Mesendoderm (in vitro differentiated cells): ENCODE results near the gene JAZF1.

Experiments used
- DNase-seq: peaks from one replicate; pipeline ENCODE4 v3.0.0; 2013
- H2AK5ac ChIP-seq: 2 replicates; pipeline ENCODE4 v1.6.1; 2013; ENCODE audit warnings: low read length, inconsistent platforms
- H2BK120ac ChIP-seq: 2 replicates; pipeline ENCODE4 v1.6.1; 2013; ENCODE audit warnings: low read depth, mild to moderate bottlenecking, low read length, moderate library complexity, mixed read lengths
- H2BK15ac ChIP-seq: replicated peaks from 2 replicates; pipeline ENCODE4 v1.6.1; 2013; ENCODE audit warnings: low read depth, mild to moderate bottlenecking, moderate library complexity
- H2BK5ac ChIP-seq: 2 replicates; pipeline ENCODE4 v1.6.1; 2013; ENCODE audit warnings: low read length, inconsistent platforms
- H3K18ac ChIP-seq: 2 replicates; pipeline ENCODE4 v1.6.1; 2013; ENCODE audit warnings: mild to moderate bottlenecking, low read length, mixed read lengths
- H3K23ac ChIP-seq: one replicate; pipeline ENCODE4 v1.6.1; 2013; ENCODE audit warnings: low read length
- H3K27ac ChIP-seq: 2 replicates; pipeline ENCODE4 v1.5.1; 2013; ENCODE audit warnings: low read depth, mild to moderate bottlenecking, inconsistent platforms, low read length, moderate library complexity
- H3K27me3 ChIP-seq: 2 replicates; pipeline ENCODE4 v1.6.1; 2013; ENCODE audit warnings: low read length, control low read depth, mild to moderate bottlenecking, inconsistent platforms; ENCODE audit not compliant: insufficient read depth, poor library complexity
- H3K36me3 ChIP-seq: 2 replicates; pipeline ENCODE4 v1.6.1; 2013; ENCODE audit warnings: low read length, inconsistent platforms; ENCODE audit not compliant: control insufficient read depth, insufficient read depth
- H3K4ac ChIP-seq: one replicate; pipeline ENCODE4 v1.6.1; 2013; ENCODE audit warnings: low read depth, mild to moderate bottlenecking, low read length, moderate library complexity
- H3K4me1 ChIP-seq: 2 replicates; pipeline ENCODE4 v1.6.1; 2013; ENCODE audit warnings: low read depth, low read length, inconsistent platforms; ENCODE audit not compliant: control insufficient read depth
- H3K4me2 ChIP-seq: 2 replicates; pipeline ENCODE4 v1.6.1; 2013; ENCODE audit warnings: low read length
- H3K4me3 ChIP-seq: 2 replicates; pipeline ENCODE4 v1.5.1; 2013; ENCODE audit warnings: mild to moderate bottlenecking, low read length
- H3K56ac ChIP-seq: one replicate; pipeline ENCODE4 v1.6.1; 2013; ENCODE audit warnings: low read length
- H3K79me1 ChIP-seq: 2 replicates; pipeline ENCODE4 v1.6.1; 2013; ENCODE audit warnings: low read length, inconsistent platforms
- H3K79me2 ChIP-seq: 2 replicates; pipeline ENCODE4 v1.6.1; 2013; ENCODE audit warnings: mild to moderate bottlenecking, low read length; ENCODE audit not compliant: control insufficient read depth, insufficient read depth
- H3K9ac ChIP-seq: 2 replicates; pipeline ENCODE4 v1.6.1; 2013; ENCODE audit warnings: low read length, inconsistent platforms
- H4K5ac ChIP-seq: one replicate; pipeline ENCODE4 v1.6.1; 2013; ENCODE audit warnings: low read length
- H4K8ac ChIP-seq: one replicate; pipeline ENCODE4 v1.6.1; 2013; ENCODE audit warnings: low read depth, mild to moderate bottlenecking, control low read depth, low read length, moderate library complexity
- WGBS: extraction: QIAGEN DNeasy Blood & Tissue Kit; methylation state at CpG from one replicate; pipeline ENCODE4 v1.1.7; 2013; ENCODE audit warnings: low lambda C conversion rate, missing lambda C conversion rate; ENCODE audit not compliant: insufficient coverage; ENCODE audit errors: extremely low coverage; 5-methylcytosine and 5-hydroxymethylcytosine counted together

Gene JAZF1

DNA sequence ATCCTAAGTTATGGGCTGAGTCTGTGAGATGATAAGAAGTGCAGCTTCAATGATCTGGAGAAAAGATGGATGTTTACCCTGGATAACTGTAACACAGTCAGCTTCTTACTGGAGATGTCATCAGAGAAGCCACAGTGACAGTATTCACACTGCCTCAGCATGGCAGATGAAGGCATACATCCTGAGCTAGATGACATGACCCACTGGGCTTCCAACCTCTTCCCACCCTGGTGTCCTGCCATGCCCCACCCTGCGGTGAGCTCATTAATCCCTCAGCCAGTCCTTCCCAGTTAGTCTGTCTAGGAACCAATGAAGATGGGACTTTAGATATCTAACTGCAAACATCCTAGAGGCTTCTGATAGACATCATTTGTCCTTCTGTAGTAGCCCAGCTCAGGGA is 226.8 kb downstream of the JAZF1 start:
- Histone ChIP-seq H2BK15ac (no peak overlapping the region), H2AK5ac (no peak overlapping the region), H4K5ac (no peak overlapping the region), H3K79me2 (no peaks in the 10 kb centered on the region), H2BK5ac (no peak overlapping the region), H3K4ac (no peak overlapping the region), H3K27me3 (no peaks in the 10 kb centered on the region), H3K36me3 (no peaks in the 10 kb centered on the region), H3K4me1 (no peaks in the 10 kb centered on the region), H3K56ac (no peak overlapping the region), H3K27ac (no peak overlapping the region), H4K8ac (no peak overlapping the region), H3K18ac (no peak overlapping the region), H3K79me1 (no peaks in the 10 kb centered on the region), H3K9ac (no peak overlapping the region), H3K4me3 (no peak overlapping the region), H3K4me2 (no peak overlapping the region), H2BK120ac (no peak overlapping the region), H3K23ac (no peak overlapping the region)
- no CpG with 5 or more reads among the region's 1 CpG for WGBS
- no peak for DNase-seq

DNA sequence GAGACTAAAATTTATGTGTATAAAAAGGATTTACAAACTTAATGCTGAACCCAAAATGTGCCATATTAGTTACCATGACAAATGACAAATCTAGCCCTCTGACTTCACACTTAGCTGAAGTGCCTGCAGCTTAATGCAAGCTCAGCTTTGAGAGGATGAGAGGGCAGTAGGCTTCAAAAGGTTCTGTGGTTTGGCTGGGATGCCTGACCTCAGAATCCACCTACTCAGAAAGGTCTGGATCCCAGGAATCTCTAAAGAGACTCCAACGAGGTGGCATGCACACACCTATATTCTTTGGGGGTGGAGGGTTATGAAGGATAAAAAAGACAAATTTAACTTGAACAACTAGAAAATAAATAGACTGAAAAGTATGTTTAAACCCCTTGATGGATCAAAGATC is 227.2 kb downstream of the JAZF1 start:
- no peak overlapping the region for H2BK15ac ChIP-seq
- H3K79me1 ChIP-seq, result no peaks in the 10 kb centered on the region
- no peaks in the 10 kb centered on the region for H3K27me3 ChIP-seq
- no peak overlapping the region for H3K27ac ChIP-seq
- H2AK5ac ChIP-seq, result no peak overlapping the region
- H3K4me3 ChIP-seq, result no peak overlapping the region
- no peak overlapping the region for H4K5ac ChIP-seq
- H3K4ac ChIP-seq, result no peak overlapping the region
- H3K18ac ChIP-seq, result no peak overlapping the region
- H3K9ac ChIP-seq, result no peak overlapping the region
- H4K8ac ChIP-seq, result no peak overlapping the region
- no peak overlapping the region for H3K23ac ChIP-seq
- H2BK5ac ChIP-seq, result no peak overlapping the region
- H3K4me2 ChIP-seq, result no peak overlapping the region
- H3K4me1 ChIP-seq, result no peaks in the 10 kb centered on the region
- no peak for DNase-seq
- WGBS, result no CpG with 5 or more reads among the region's 1 CpG
- H3K56ac ChIP-seq, result no peak overlapping the region
- H2BK120ac ChIP-seq, result no peak overlapping the region
- H3K79me2 ChIP-seq, result no peaks in the 10 kb centered on the region
- no peaks in the 10 kb centered on the region for H3K36me3 ChIP-seq

DNA sequence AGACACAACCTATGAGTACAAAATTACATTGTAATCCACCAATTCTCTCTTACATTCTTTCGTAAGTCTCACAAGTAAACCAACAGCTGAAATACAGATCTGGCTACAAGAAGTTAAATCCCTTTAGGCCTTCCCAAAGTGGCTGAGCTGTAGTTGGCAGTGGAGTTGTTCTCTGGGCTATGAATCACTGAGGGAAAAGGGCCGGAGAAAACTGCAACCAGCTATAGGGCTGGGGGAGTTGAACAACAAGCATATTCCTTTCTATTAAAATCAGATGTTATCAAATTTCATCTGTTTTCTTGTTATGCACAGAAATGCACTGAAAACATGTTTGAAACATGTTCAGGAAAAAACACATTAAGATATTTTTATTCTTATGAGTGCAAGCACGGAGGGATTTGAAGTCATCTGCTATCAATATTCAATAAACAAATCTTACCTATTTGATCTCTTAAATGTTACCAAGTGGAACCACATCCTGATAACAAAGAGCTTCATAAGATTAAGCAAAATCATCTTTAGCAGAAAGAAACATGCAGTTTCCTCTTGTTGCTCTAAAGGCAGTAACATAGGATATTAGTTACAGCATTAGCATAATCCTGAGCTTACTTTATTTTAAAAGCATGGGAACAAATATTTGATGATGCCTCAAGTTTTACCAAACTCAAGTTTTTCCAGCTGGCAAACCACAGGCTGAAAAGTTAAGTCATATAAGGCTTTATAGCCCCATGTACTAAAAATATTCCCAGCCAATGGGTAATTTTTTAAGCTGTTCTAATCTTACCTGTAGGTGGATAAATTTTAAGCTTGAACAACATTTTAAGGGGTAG is 227.9 kb downstream of the JAZF1 start:
- H3K18ac ChIP-seq, result no peak overlapping the region
- H3K56ac ChIP-seq, result no peak overlapping the region
- DNase-seq, result no peak
- H4K8ac ChIP-seq, result no peak overlapping the region
- no peaks in the 10 kb centered on the region for H3K79me1 ChIP-seq
- H3K9ac ChIP-seq, result no peak overlapping the region
- no peaks in the 10 kb centered on the region for H3K27me3 ChIP-seq
- H3K23ac ChIP-seq, result no peak overlapping the region
- H3K4me2 ChIP-seq, result no peak overlapping the region
- no peak overlapping the region for H3K4ac ChIP-seq
- no peak overlapping the region for H3K4me3 ChIP-seq
- no CpG with 5 or more reads among the region's 3 CpGs for WGBS
- no peak overlapping the region for H2BK15ac ChIP-seq
- no peak overlapping the region for H2BK120ac ChIP-seq
- H2BK5ac ChIP-seq, result no peak overlapping the region
- H3K79me2 ChIP-seq, result no peaks in the 10 kb centered on the region
- no peak overlapping the region for H2AK5ac ChIP-seq
- no peak overlapping the region for H4K5ac ChIP-seq
- no peaks in the 10 kb centered on the region for H3K36me3 ChIP-seq
- no peaks in the 10 kb centered on the region for H3K4me1 ChIP-seq
- H3K27ac ChIP-seq, result no peak overlapping the region

DNA sequence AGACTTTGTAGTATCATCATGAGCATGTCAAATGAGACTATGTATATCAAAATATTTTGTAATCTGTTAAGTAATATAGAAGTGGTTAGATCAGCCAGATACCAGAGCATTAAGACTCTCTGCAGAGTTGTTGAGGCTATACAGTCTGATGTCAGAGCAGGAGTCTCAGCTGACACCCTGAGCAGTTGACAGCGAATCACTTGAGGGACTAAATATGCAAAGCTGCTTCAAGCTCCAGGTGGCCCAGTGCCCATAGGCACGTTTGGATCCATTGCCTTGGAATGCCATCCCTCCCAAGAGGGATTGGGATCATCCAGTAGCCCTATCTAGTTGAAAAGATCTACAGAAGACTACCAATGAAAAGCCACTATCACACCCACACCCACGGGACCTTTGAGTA is 230.5 kb downstream of the JAZF1 start:
- Histone ChIP-seq H4K5ac (no peak overlapping the region), H3K79me2 (no peaks in the 10 kb centered on the region), H3K36me3 (no peaks in the 10 kb centered on the region), H3K23ac (no peak overlapping the region), H2BK5ac (no peak overlapping the region), H2AK5ac (no peak overlapping the region), H3K27ac (no peak overlapping the region), H3K27me3 (no peaks in the 10 kb centered on the region), H2BK120ac (no peak overlapping the region), H3K4ac (no peak overlapping the region), H3K79me1 (no peaks in the 10 kb centered on the region), H3K56ac (no peak overlapping the region), H2BK15ac (no peak overlapping the region), H3K4me2 (no peak overlapping the region), H3K4me3 (no peak overlapping the region), H4K8ac (no peak overlapping the region), H3K18ac (no peak overlapping the region), H3K4me1 (no peaks in the 10 kb centered on the region), H3K9ac (no peak overlapping the region)
- no CpG with 5 or more reads among the region's 3 CpGs for WGBS
- DNase-seq, result peak; percentile 19

DNA sequence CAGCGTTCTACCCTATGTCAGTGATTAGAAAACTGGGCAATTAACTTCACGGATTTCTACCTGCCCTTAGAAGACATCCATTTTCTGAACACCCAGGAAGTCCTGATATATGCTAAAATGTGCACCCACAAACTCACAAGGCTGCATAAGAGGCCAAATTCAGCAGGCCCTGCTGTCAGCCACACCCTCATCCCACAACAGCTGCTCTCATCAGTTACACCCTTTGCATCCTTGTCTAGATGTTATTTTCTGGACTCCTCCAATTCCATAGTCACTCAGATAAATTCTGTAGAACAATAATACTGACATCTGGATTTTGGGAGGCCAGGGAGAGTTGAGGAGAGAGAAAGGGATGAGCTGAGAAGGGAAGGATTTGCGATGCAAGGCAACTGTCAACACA is 231.7 kb downstream of the JAZF1 start:
- H3K27me3 ChIP-seq, result no peaks in the 10 kb centered on the region
- no peak overlapping the region for H3K18ac ChIP-seq
- no peaks in the 10 kb centered on the region for H3K36me3 ChIP-seq
- no peak overlapping the region for H3K56ac ChIP-seq
- no peak overlapping the region for H3K27ac ChIP-seq
- DNase-seq, result no peak
- H3K79me2 ChIP-seq, result no peaks in the 10 kb centered on the region
- no peak overlapping the region for H3K4ac ChIP-seq
- H3K4me3 ChIP-seq, result no peak overlapping the region
- WGBS, result no CpG with 5 or more reads among the region's 3 CpGs
- H2BK5ac ChIP-seq, result no peak overlapping the region
- no peak overlapping the region for H2BK15ac ChIP-seq
- no peaks in the 10 kb centered on the region for H3K79me1 ChIP-seq
- no peak overlapping the region for H3K23ac ChIP-seq
- no peaks in the 10 kb centered on the region for H3K4me1 ChIP-seq
- no peak overlapping the region for H2BK120ac ChIP-seq
- H4K8ac ChIP-seq, result no peak overlapping the region
- no peak overlapping the region for H3K4me2 ChIP-seq
- H3K9ac ChIP-seq, result no peak overlapping the region
- no peak overlapping the region for H2AK5ac ChIP-seq
- H4K5ac ChIP-seq, result no peak overlapping the region
